ENCODE results near the gene POMGNT2.

DNA sequence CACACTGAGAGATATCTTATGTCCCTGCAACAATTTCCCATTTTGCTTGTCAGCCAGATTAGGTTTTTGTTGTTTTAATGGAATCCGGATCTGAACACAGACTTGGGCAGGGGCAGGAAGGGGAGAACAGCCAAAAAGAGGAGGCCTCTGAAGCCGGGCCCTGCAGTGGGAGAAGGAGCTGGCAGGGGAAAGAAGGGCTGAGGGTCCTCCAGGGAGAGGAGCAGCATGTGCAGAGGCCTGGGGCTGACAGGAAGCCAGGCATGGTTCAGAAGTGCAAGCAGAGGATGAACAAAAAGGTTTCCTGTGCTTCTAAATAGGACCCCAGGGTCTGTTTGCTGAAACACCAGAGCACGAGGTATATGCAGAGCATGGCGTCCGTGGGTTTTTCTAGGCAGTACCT lies 49.1 kb upstream of the POMGNT2 start:
- TF ChIP-seq, protein P1, sequence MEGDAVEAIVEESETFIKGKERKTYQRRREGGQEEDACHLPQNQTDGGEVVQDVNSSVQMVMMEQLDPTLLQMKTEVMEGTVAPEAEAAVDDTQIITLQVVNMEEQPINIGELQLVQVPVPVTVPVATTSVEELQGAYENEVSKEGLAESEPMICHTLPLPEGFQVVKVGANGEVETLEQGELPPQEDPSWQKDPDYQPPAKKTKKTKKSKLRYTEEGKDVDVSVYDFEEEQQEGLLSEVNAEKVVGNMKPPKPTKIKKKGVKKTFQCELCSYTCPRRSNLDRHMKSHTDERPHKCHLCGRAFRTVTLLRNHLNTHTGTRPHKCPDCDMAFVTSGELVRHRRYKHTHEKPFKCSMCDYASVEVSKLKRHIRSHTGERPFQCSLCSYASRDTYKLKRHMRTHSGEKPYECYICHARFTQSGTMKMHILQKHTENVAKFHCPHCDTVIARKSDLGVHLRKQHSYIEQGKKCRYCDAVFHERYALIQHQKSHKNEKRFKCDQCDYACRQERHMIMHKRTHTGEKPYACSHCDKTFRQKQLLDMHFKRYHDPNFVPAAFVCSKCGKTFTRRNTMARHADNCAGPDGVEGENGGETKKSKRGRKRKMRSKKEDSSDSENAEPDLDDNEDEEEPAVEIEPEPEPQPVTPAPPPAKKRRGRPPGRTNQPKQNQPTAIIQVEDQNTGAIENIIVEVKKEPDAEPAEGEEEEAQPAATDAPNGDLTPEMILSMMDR (IDR thresholded peaks at IDR 0.05): no peak
- TF ChIP-seq POLR2A (IDR thresholded peaks at IDR 0.05) (no peak), EP300 (IDR thresholded peaks at IDR 0.05) (no peak)

Data from ovary (tissue), 3 donors.